Cerebellar cortex (tissue), 1 donor: ENCODE measurements around the gene FILIP1.

Experiments used
- DNase-seq: peaks from one replicate; pipeline ENCODE4 v3.0.0-alpha.2; 2015; ENCODE audit warnings: low spot score

Gene FILIP1

GRCh38 chr6:75381877-75382633, 111.5 kb downstream of the FILIP1 start:
- DNase-seq: no peak

- DNase-seq: no peak
Measured at GRCh38 chr6:75379536-75379935, 114.1 kb downstream of the FILIP1 start.

- DNase-seq: no peak
Measured at GRCh38 chr6:75378101-75378500, 115.5 kb downstream of the FILIP1 start.

- DNase-seq: no peak
Measured at GRCh38 chr6:75377386-75377785, 116.2 kb downstream of the FILIP1 start.

GRCh38 chr6:75376347-75377024, 117.1 kb downstream of the FILIP1 start:
- DNase-seq: no peak

- no peak for DNase-seq
Measured at GRCh38 chr6:75374961-75375400, 118.6 kb downstream of the FILIP1 start.

GRCh38 chr6:75372884-75373283, 120.7 kb downstream of the FILIP1 start:
- DNase-seq: no peak

- no peak for DNase-seq
Measured at GRCh38 chr6:75370011-75370410, 123.6 kb downstream of the FILIP1 start.

GRCh38 chr6:75368864-75369402, 124.7 kb downstream of the FILIP1 start:
- no peak for DNase-seq

GRCh38 chr6:75368151-75368779, 125.3 kb downstream of the FILIP1 start:
- DNase-seq: peak; percentile 10

- no peak for DNase-seq
Measured at GRCh38 chr6:75363304-75363703, 130.3 kb downstream of the FILIP1 start.

GRCh38 chr6:75353644-75354043, 140.0 kb downstream of the FILIP1 start:
- no peak for DNase-seq

GRCh38 chr6:75351570-75351969, 142.0 kb downstream of the FILIP1 start:
- no peak for DNase-seq

- DNase-seq: no peak
Measured at GRCh38 chr6:75350808-75351207, 142.8 kb downstream of the FILIP1 start.

- DNase-seq: no peak
Measured at GRCh38 chr6:75350156-75350555, 143.4 kb downstream of the FILIP1 start.

GRCh38 chr6:75349262-75349984, 144.2 kb downstream of the FILIP1 start:
- no peak for DNase-seq

GRCh38 chr6:75348882-75349261, 144.7 kb downstream of the FILIP1 start:
- DNase-seq: no peak

- no peak for DNase-seq
Measured at GRCh38 chr6:75347898-75348610, 145.5 kb downstream of the FILIP1 start.

- DNase-seq: no peak
Measured at GRCh38 chr6:75345413-75345812, 148.2 kb downstream of the FILIP1 start.

GRCh38 chr6:75344455-75344854, 149.1 kb downstream of the FILIP1 start:
- no peak for DNase-seq

GRCh38 chr6:75344021-75344420, 149.6 kb downstream of the FILIP1 start:
- DNase-seq: no peak
